GM21576 (cell line): ENCODE data around the gene MTUS2.

Experiments
- ATAC-seq: cut with Tn5 transposase; IDR thresholded peaks from one replicate; pipeline ENCODE4 v1.9.1; 2021; ENCODE audit warnings: mild to moderate bottlenecking, moderate library complexity; ENCODE audit not compliant: unreplicated experiment

Gene MTUS2

GRCh38 chr13:29436291-29436690 lies 616.2 kb downstream of the MTUS2 start:
- no peak for ATAC-seq

GRCh38 chr13:29436721-29437280 lies 616.7 kb downstream of the MTUS2 start:
- ATAC-seq: no peak

- ATAC-seq: no peak
Observed at GRCh38 chr13:29438769-29439168, 618.6 kb downstream of the MTUS2 start.

GRCh38 chr13:29439601-29440388 lies 619.7 kb downstream of the MTUS2 start:
- ATAC-seq: no peak

- no peak for ATAC-seq
Observed at GRCh38 chr13:29441306-29441705, 621.2 kb downstream of the MTUS2 start.

GRCh38 chr13:29446016-29446415 lies 625.9 kb downstream of the MTUS2 start:
- no peak for ATAC-seq

- ATAC-seq: no peak
Observed at GRCh38 chr13:29448174-29448573, 628.0 kb downstream of the MTUS2 start.

GRCh38 chr13:29449726-29450125 lies 629.6 kb downstream of the MTUS2 start:
- ATAC-seq: no peak

GRCh38 chr13:29451976-29452375 lies 631.8 kb downstream of the MTUS2 start:
- no peak for ATAC-seq

- ATAC-seq: no peak
Observed at GRCh38 chr13:29452773-29453616, 632.9 kb downstream of the MTUS2 start.

GRCh38 chr13:29453617-29454011 lies 633.5 kb downstream of the MTUS2 start:
- ATAC-seq: no peak

- no peak for ATAC-seq
Observed at GRCh38 chr13:29454931-29455481, 634.9 kb downstream of the MTUS2 start.

GRCh38 chr13:29456419-29456818 lies 636.3 kb downstream of the MTUS2 start:
- no peak for ATAC-seq

- ATAC-seq: no peak
Observed at GRCh38 chr13:29457299-29457698, 637.2 kb downstream of the MTUS2 start.

- ATAC-seq: no peak
Observed at GRCh38 chr13:29458419-29458818, 638.3 kb downstream of the MTUS2 start.

GRCh38 chr13:29459813-29460355 lies 639.7 kb downstream of the MTUS2 start:
- ATAC-seq: no peak

- no peak for ATAC-seq
Observed at GRCh38 chr13:29464105-29464679, 644.1 kb downstream of the MTUS2 start.

- ATAC-seq: no peak
Observed at GRCh38 chr13:29465741-29466293, 645.7 kb downstream of the MTUS2 start.

GRCh38 chr13:29471551-29471950 lies 651.4 kb downstream of the MTUS2 start:
- no peak for ATAC-seq

GRCh38 chr13:29472332-29472961 lies 652.3 kb downstream of the MTUS2 start:
- ATAC-seq: no peak
